Lower lobe of right lung (tissue), 2 donors: ENCODE results near the gene RAB10. TPM values are rescaled to one million over a fixed set of nuclear protein-coding genes. Genes with fewer than 3 reads are reported as not detected.
"Not testable (repeated sequence)": the region's sequence is repeated elsewhere in the genome, so short reads cannot be mapped to it uniquely, and the experiment has no call there.

Experiments used
- ATAC-seq, 2 donors: fragments of 200-7000 bp; cut with Tn5 transposase; one replicate each; pipeline ENCODE4 v1.9.1; 2020 to 2022; ENCODE audit warnings: mild to moderate bottlenecking in 2 of 2, moderate library complexity in 2 of 2
- DNase-seq: peaks from one replicate; pipeline ENCODE4 v3.0.0-alpha.2; 2020
- H3K27ac ChIP-seq: fragments of 200-600 bp; one replicate; pipeline ENCODE4 v1.8.0; 2022
- H3K27me3 ChIP-seq: fragments of 200-600 bp; one replicate; pipeline ENCODE4 v1.8.0; 2022; ENCODE audit warnings: low read depth
- H3K36me3 ChIP-seq: fragments of 200-600 bp; one replicate; pipeline ENCODE4 v1.8.0; 2022; ENCODE audit warnings: mild to moderate bottlenecking
- H3K4me1 ChIP-seq: fragments of 200-600 bp; one replicate; pipeline ENCODE4 v1.8.0; 2022
- H3K4me3 ChIP-seq: fragments of 200-600 bp; one replicate; pipeline ENCODE4 v1.8.0; 2022; ENCODE audit warnings: mild to moderate bottlenecking
- H3K9me3 ChIP-seq: fragments of 200-600 bp; one replicate; pipeline ENCODE4 v1.8.0; 2022
- intact Hi-C: fragments of 100-400 bp; cut with DNase I; formaldehyde crosslinking; loops from one replicate; pipeline ENCODE4 v1.11.0; 2022
- total RNA-seq: library from RNA; stranded (reverse); fragmentation: NEBNext Ultra II Directional; extraction: Animal tissue kit (Norgen Biotek cat#: 25700); gene quantifications from one replicate; pipeline ENCODE4 v1.2.1, GENCODE V29; 2021
- TF ChIP-seq, protein P1 (sequence below): fragments of 200-600 bp; IDR thresholded peaks from one replicate; pipeline ENCODE4 v1.8.0; 2022; ENCODE audit warnings: antibody characterized with exemption, mild to moderate bottlenecking
- donor health status: DM: no; HTN: yes; CAD: no; lungs with severe emphysema.

Gene RAB10
- total RNA-seq, 1 donor from 2014 or later, result 113 TPM

GRCh38 chr2:26074676-26075075 is 40.8 kb downstream of the RAB10 start:
- Histone ChIP-seq H3K4me1 (peaks cover 27% of the 10 kb centered on the region), H3K4me3 (no peak overlapping the region), H3K27ac (no peak overlapping the region), H3K9me3 (no peaks in the 10 kb centered on the region), H3K36me3 (no peaks in the 10 kb centered on the region), H3K27me3 (no peaks in the 10 kb centered on the region)
- no peak for ATAC-seq
- TF ChIP-seq, protein P1, sequence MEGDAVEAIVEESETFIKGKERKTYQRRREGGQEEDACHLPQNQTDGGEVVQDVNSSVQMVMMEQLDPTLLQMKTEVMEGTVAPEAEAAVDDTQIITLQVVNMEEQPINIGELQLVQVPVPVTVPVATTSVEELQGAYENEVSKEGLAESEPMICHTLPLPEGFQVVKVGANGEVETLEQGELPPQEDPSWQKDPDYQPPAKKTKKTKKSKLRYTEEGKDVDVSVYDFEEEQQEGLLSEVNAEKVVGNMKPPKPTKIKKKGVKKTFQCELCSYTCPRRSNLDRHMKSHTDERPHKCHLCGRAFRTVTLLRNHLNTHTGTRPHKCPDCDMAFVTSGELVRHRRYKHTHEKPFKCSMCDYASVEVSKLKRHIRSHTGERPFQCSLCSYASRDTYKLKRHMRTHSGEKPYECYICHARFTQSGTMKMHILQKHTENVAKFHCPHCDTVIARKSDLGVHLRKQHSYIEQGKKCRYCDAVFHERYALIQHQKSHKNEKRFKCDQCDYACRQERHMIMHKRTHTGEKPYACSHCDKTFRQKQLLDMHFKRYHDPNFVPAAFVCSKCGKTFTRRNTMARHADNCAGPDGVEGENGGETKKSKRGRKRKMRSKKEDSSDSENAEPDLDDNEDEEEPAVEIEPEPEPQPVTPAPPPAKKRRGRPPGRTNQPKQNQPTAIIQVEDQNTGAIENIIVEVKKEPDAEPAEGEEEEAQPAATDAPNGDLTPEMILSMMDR, result no peak
- intact Hi-C loops, result no loop called here
- no peak for DNase-seq

DNA sequence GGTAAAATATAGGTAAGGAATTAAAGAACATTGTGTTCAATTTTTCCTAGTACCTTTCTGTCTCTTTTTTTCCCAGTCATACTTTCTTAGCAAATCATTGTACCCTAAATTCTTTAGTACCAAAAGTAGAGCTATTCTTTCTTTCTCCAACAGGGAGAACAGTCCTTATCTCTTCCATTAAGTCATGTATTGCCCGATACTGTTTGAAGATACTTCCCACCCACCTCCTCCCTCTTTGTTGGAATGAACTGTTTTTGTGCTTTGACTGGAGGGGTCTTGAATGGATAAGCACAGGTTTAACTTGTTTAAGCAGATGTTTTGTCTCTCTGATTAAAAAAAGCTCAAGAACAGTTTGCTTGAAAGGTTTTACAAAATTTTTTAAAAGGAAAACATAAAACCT is 41.3 kb downstream of the RAB10 start:
- H3K4me1 ChIP-seq, result peaks cover 27% of the 10 kb centered on the region
- intact Hi-C loops, result no loop called here
- no peaks in the 10 kb centered on the region for H3K36me3 ChIP-seq
- ATAC-seq, result no peak
- H3K4me3 ChIP-seq, result no peak overlapping the region
- DNase-seq, result no peak
- H3K27ac ChIP-seq, result no peak overlapping the region
- no peaks in the 10 kb centered on the region for H3K9me3 ChIP-seq
- TF ChIP-seq, protein P1, result no peak
- H3K27me3 ChIP-seq, result no peaks in the 10 kb centered on the region

GRCh38 chr2:26076001-26076587 is 42.2 kb downstream of the RAB10 start:
- H3K9me3 ChIP-seq, result no peaks in the 10 kb centered on the region
- TF ChIP-seq, protein P1, result no peak
- no peaks in the 10 kb centered on the region for H3K27me3 ChIP-seq
- ATAC-seq (peak in 1 of 2 donors; percentile 27), DNase-seq (no peak)
- H3K4me3 ChIP-seq, result no peak overlapping the region
- intact Hi-C loops, result no loop called here
- no peaks in the 10 kb centered on the region for H3K36me3 ChIP-seq
- H3K4me1 ChIP-seq, result peaks cover 27% of the 10 kb centered on the region
- no peak overlapping the region for H3K27ac ChIP-seq

DNA sequence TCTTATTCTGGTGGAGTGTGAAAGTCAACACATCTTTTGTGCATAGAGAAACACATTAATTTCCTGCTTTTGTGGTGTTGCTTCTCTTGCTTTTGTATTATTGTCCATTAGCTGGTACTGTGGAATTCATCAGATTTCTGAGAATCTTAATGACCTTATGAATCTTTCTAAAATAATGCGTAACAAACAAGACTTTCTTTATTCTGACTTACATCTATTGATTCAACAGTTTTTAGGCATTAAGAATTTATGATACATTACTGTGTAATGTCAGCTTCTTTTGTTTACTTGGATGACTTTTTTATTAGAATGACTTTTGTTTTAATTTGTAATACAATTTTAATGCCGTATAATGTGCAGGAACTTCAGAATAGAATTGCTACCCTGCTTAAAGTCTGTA is 43.4 kb downstream of the RAB10 start:
- intact Hi-C loops, result no loop called here

DNA sequence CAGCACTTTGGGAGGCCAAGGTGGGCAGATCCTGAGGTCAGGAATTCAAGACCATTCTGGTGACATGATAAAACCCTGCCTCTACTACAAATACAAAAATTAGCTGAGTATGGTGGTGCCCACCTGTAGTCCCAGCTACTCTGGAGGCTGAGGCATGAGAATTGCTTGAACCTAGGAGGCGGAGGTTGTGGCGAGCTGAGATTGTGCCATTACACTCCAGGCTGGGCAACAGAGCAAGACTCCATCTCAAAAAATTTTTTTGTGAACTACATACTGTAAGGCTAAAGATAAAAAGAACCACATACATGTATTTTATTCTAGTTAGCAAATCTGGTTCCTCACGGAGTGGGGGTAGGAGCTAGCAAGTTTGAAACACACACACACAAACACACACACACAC is 45.1 kb downstream of the RAB10 start:
- no peaks in the 10 kb centered on the region for H3K36me3 ChIP-seq
- H3K27me3 ChIP-seq, result no peaks in the 10 kb centered on the region
- DNase-seq (no peak), ATAC-seq (no peak)
- TF ChIP-seq, protein P1, result no peak
- H3K4me1 ChIP-seq, result peaks cover 17% of the 10 kb centered on the region
- H3K27ac ChIP-seq, result no peak overlapping the region
- H3K4me3 ChIP-seq, result no peak overlapping the region
- intact Hi-C loops, result no loop called here
- H3K9me3 ChIP-seq, result peaks cover 5% of the 10 kb centered on the region

More for the DNA sequence above, 43.4 kb downstream of the RAB10 start:
- DNase-seq (no peak), ATAC-seq (no peak)
- Histone ChIP-seq H3K27me3 (no peaks in the 10 kb centered on the region), H3K4me1 (peaks cover 27% of the 10 kb centered on the region), H3K36me3 (no peaks in the 10 kb centered on the region), H3K9me3 (no peaks in the 10 kb centered on the region), H3K27ac (no peak overlapping the region), H3K4me3 (no peak overlapping the region)
- TF ChIP-seq, protein P1, result no peak

DNA sequence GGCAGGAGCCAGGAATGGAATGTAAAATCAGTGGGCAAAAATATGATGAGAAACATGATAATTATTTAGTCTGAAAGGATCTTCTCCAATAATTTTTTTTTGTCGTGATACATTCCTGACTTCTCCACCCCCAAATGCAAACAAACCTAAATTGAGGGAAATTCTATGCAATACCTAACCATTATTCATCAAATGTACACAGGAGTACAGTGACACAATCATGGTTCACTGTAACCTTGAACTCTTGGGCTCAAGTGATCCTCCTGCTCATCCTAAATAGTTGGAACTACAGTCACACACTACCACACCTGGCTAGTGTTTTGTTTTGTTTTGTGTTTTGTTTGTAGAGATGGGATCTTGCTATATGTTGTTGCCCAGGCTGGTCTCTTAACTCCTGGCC is 46.5 kb downstream of the RAB10 start:
- H3K4me1 ChIP-seq, result peaks cover 15% of the 10 kb centered on the region
- no peak overlapping the region for H3K27ac ChIP-seq
- ATAC-seq (no peak), DNase-seq (no peak)
- H3K36me3 ChIP-seq, result no peaks in the 10 kb centered on the region
- intact Hi-C loops, result no loop called here
- TF ChIP-seq, protein P1, result no peak
- H3K27me3 ChIP-seq, result no peaks in the 10 kb centered on the region
- peaks cover 5% of the 10 kb centered on the region for H3K9me3 ChIP-seq
- H3K4me3 ChIP-seq, result no peak overlapping the region

DNA sequence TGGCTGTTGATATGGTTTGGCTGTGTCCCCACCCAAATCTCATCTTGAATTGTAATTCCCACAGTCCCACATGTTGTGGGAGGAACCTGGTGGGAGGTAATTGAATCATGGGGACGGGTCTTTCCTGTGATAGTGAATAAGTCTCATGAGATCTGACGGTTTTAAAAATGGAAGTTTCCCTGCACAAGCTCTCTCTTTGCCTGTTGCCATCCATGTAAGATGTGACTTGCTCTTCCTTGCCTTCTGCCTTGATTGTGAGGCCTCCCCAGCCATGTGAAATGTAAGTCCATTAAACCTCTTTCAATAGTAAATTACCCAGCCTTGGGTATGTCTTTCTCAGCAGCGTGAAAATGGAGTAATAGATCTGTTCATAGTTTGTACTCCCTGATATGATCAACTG is 47.0 kb downstream of the RAB10 start:
- ATAC-seq, H3K4me1 ChIP-seq, DNase-seq, H3K4me3 ChIP-seq, H3K27me3 ChIP-seq, H3K9me3 ChIP-seq, intact Hi-C loops, H3K27ac ChIP-seq, H3K36me3 ChIP-seq: not testable (repeated sequence)
